Trophoblast cell (in vitro differentiated cells and primary cell): ENCODE data around the gene MYBPH.

Experiments used
- DNase-seq, 2 donors: peaks; one replicate each; pipeline ENCODE4 v3.0.0-alpha.2; 2016
- H2AFZ ChIP-seq: 2 replicates; pipeline ENCODE4 v1.6.1; 2013; ENCODE audit warnings: low read length, moderate library complexity, mild to moderate bottlenecking; ENCODE audit not compliant: insufficient read depth, poor library complexity
- H2AK5ac ChIP-seq: 2 replicates; pipeline ENCODE4 v1.6.1; 2013; ENCODE audit warnings: mild to moderate bottlenecking, low read length
- H2BK120ac ChIP-seq: 2 replicates; pipeline ENCODE4 v1.6.1; 2013; ENCODE audit warnings: low read length, mild to moderate bottlenecking, moderate library complexity; ENCODE audit not compliant: insufficient read depth, poor library complexity
- H2BK12ac ChIP-seq: 2 replicates; pipeline ENCODE4 v1.6.1; 2013; ENCODE audit warnings: mild to moderate bottlenecking, low read length, moderate library complexity
- H2BK5ac ChIP-seq: 2 replicates; pipeline ENCODE4 v1.6.1; 2013; ENCODE audit warnings: low read length, low read depth, moderate library complexity, mild to moderate bottlenecking; ENCODE audit not compliant: poor library complexity
- H3K14ac ChIP-seq: 2 replicates; pipeline ENCODE4 v1.6.1; 2013; ENCODE audit warnings: mild to moderate bottlenecking, low read length
- H3K18ac ChIP-seq: 2 replicates; pipeline ENCODE4 v1.6.1; 2013; ENCODE audit warnings: mild to moderate bottlenecking, low read length
- H3K23ac ChIP-seq: 2 replicates; pipeline ENCODE4 v1.6.1; 2013; ENCODE audit warnings: low read length
- H3K27ac ChIP-seq: 2 replicates; pipeline ENCODE4 v1.5.1; 2013; ENCODE audit warnings: low read depth, mild to moderate bottlenecking, inconsistent platforms, low read length, moderate library complexity
- H3K27me3 ChIP-seq: 2 replicates; pipeline ENCODE4 v1.6.1; 2013; ENCODE audit warnings: inconsistent platforms, mild to moderate bottlenecking, low read length, moderate library complexity; ENCODE audit not compliant: insufficient read depth
- H3K36me3 ChIP-seq, 2 experiments: 1 replicate in 1 of 2; 2 replicates in 1 of 2; pipeline ENCODE4 v1.6.1; 2013; ENCODE audit warnings: low read length in 2 of 2, mild to moderate bottlenecking in 2 of 2, moderate library complexity in 1 of 2; ENCODE audit not compliant: insufficient read depth in 2 of 2, control insufficient read depth in 1 of 2
- H3K4ac ChIP-seq: 2 replicates; pipeline ENCODE4 v1.6.1; 2013; ENCODE audit warnings: low read depth, mild to moderate bottlenecking, low read length, moderate library complexity
- H3K4me1 ChIP-seq, 2 experiments: 1 replicate in 1 of 2; 2 replicates in 1 of 2; pipeline ENCODE4 v1.6.1; 2013; ENCODE audit warnings: low read length in 2 of 2, mild to moderate bottlenecking in 2 of 2, moderate library complexity in 1 of 2; ENCODE audit not compliant: insufficient read depth in 2 of 2, control insufficient read depth in 1 of 2
- H3K4me2 ChIP-seq: 2 replicates; pipeline ENCODE4 v1.6.1; 2013; ENCODE audit warnings: inconsistent platforms, mild to moderate bottlenecking, low read length, moderate library complexity
- H3K4me3 ChIP-seq: 2 replicates; pipeline ENCODE4 v1.5.1; 2013; ENCODE audit warnings: mild to moderate bottlenecking, low read depth, low read length, inconsistent platforms
- H3K79me1 ChIP-seq: one replicate; pipeline ENCODE4 v1.6.1; 2013; ENCODE audit warnings: low read length
- H3K79me2 ChIP-seq: 2 replicates; pipeline ENCODE4 v1.6.1; 2013; ENCODE audit warnings: low read length, mild to moderate bottlenecking; ENCODE audit not compliant: control insufficient read depth, insufficient read depth, poor library complexity
- H3K9ac ChIP-seq: 2 replicates; pipeline ENCODE4 v1.6.1; 2013; ENCODE audit warnings: mild to moderate bottlenecking, low read length
- H3K9me3 ChIP-seq: 2 replicates; pipeline ENCODE4 v1.6.1; 2013; ENCODE audit warnings: low read depth, mild to moderate bottlenecking, control low read depth, inconsistent platforms, low read length; ENCODE audit not compliant: insufficient read depth
- H4K12ac ChIP-seq: 2 replicates; pipeline ENCODE4 v1.6.1; 2013; ENCODE audit warnings: low read depth, mild to moderate bottlenecking, low read length, moderate library complexity
- H4K8ac ChIP-seq: 2 replicates; pipeline ENCODE4 v1.6.1; 2013; ENCODE audit warnings: low read depth, mild to moderate bottlenecking, low read length, moderate library complexity
- H4K91ac ChIP-seq: one replicate; pipeline ENCODE4 v1.6.1; 2013; ENCODE audit warnings: low read depth, mild to moderate bottlenecking, low read length, moderate library complexity
- WGBS: extraction: QIAGEN DNeasy Blood & Tissue Kit; methylation state at CpG from one replicate; pipeline ENCODE4 v1.1.7; 2013; ENCODE audit warnings: missing lambda C conversion rate; ENCODE audit not compliant: insufficient read length, insufficient coverage; ENCODE audit errors: extremely low coverage; 5-methylcytosine and 5-hydroxymethylcytosine counted together

MYBPH gene

DNA sequence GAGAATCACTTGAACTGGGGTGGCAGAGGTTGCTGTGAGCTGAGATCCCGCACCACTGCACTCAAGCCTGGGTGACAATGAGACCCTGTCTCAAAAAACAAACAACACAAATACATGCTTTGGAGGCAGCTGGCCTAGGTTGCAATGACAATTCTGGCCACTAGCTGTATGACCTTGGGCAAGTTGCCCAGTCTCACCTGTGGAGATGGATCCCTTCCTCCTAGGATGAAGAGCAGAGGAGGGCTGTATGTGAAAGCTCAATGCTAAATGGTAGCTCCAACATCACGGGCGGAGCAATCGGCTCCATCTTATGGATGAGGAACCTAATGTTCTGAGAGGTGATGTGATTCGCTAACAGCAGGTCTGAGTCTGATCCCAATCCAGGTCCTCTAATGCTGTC is 27.5 kb downstream of the MYBPH start:
- WGBS: no CpG with 5 or more reads among the region's 5 CpGs
- Histone ChIP-seq H3K4me2 (no peak overlapping the region), H3K18ac (no peak overlapping the region), H3K4me3 (no peak overlapping the region), H3K4me1 (peaks cover 23% of the 10 kb centered on the region in 2 experiments), H3K9ac (no peak overlapping the region), H3K23ac (no peak overlapping the region), H2AK5ac (no peak overlapping the region), H4K12ac (no peak overlapping the region), H3K27ac (no peak overlapping the region), H3K79me2 (no peaks in the 10 kb centered on the region), H3K14ac (no peak overlapping the region), H3K27me3 (no peaks in the 10 kb centered on the region), H2BK120ac (no peak overlapping the region), H4K91ac (no peak overlapping the region), H3K79me1 (peaks cover 5% of the 10 kb centered on the region), H3K36me3 (no peaks in the 10 kb centered on the region), H4K8ac (no peak overlapping the region), H2BK5ac (no peak overlapping the region), H2AFZ (no peak overlapping the region), H3K4ac (no peak overlapping the region), H3K9me3 (no peaks in the 10 kb centered on the region), H2BK12ac (no peak overlapping the region)
- DNase-seq: peak in 1 of 2 donors; percentile 21

GRCh38 chr1:203147376-203147775 is 28.2 kb downstream of the MYBPH start:
- no CpG with 5 or more reads among the region's 5 CpGs for WGBS
- Histone ChIP-seq H3K79me1 (peaks cover 3% of the 10 kb centered on the region), H3K4me3 (no peak overlapping the region), H4K8ac (no peak overlapping the region), H3K9ac (no peak overlapping the region), H4K12ac (no peak overlapping the region), H3K4me2 (no peak overlapping the region), H3K79me2 (no peaks in the 10 kb centered on the region), H3K9me3 (peaks cover 2% of the 10 kb centered on the region), H3K27ac (no peak overlapping the region), H3K36me3 (no peaks in the 10 kb centered on the region), H2AK5ac (no peak overlapping the region), H2AFZ (no peak overlapping the region), H3K23ac (no peak overlapping the region), H2BK120ac (no peak overlapping the region), H3K14ac (no peak overlapping the region), H4K91ac (no peak overlapping the region), H3K18ac (no peak overlapping the region), H3K4me1 (peaks cover 16% of the 10 kb centered on the region in 2 experiments), H2BK12ac (no peak overlapping the region), H2BK5ac (no peak overlapping the region), H3K27me3 (no peaks in the 10 kb centered on the region), H3K4ac (no peak overlapping the region)
- no peak for DNase-seq

DNA sequence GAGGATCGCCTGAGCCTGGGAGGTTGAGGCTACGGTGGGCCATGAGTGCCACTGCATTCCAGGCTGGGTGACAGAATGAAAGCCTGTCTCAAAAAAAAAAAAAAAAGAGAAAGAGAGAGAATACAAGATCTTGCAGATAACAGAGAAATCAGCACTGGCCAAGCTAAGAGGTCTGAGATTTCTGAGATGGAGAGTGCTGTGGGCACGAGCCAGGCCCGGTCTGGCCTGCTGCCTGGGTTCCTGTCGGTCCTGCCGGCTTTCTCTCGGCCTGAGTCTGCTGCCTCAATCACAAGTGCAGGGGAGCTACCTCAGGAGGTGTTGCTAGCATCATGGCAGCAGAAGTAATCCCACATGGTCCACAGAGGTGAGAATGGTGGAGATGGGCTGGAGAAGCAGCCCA is 29.1 kb downstream of the MYBPH start:
- Histone ChIP-seq H3K4me1 (peaks cover 9% of the 10 kb centered on the region in 2 experiments), H3K23ac (no peak overlapping the region), H3K9ac (no peak overlapping the region), H4K91ac (no peak overlapping the region), H3K18ac (no peak overlapping the region), H2BK12ac (no peak overlapping the region), H3K4ac (no peak overlapping the region), H4K12ac (no peak overlapping the region), H3K4me3 (no peak overlapping the region), H3K36me3 (no peaks in the 10 kb centered on the region), H3K14ac (no peak overlapping the region), H2BK120ac (no peak overlapping the region), H2AK5ac (no peak overlapping the region), H3K27me3 (no peaks in the 10 kb centered on the region), H3K9me3 (peaks cover 2% of the 10 kb centered on the region), H2BK5ac (no peak overlapping the region), H3K79me1 (no peaks in the 10 kb centered on the region), H3K4me2 (no peak overlapping the region), H4K8ac (no peak overlapping the region), H3K27ac (no peak overlapping the region), H2AFZ (no peak overlapping the region), H3K79me2 (no peaks in the 10 kb centered on the region)
- DNase-seq: no peak
- no CpG with 5 or more reads among the region's 7 CpGs for WGBS

- no CpG with 5 or more reads among the region's 2 CpGs for WGBS
- H3K79me1 ChIP-seq: no peaks in the 10 kb centered on the region
Measured at GRCh38 chr1:203146042-203146369, 29.6 kb downstream of the MYBPH start.

More at GRCh38 chr1:203146042-203146369, 29.6 kb downstream of the MYBPH start:
- Histone ChIP-seq H4K8ac (no peak overlapping the region), H2AFZ (no peak overlapping the region), H3K9me3 (peaks cover 2% of the 10 kb centered on the region), H3K4ac (no peak overlapping the region), H3K79me2 (no peaks in the 10 kb centered on the region), H3K4me2 (no peak overlapping the region), H3K18ac (no peak overlapping the region), H3K27ac (no peak overlapping the region), H4K12ac (no peak overlapping the region), H3K4me1 (peaks cover 9 to 10% of the 10 kb centered on the region in 2 experiments), H2AK5ac (no peak overlapping the region), H3K14ac (no peak overlapping the region), H3K4me3 (no peak overlapping the region), H3K36me3 (no peaks in the 10 kb centered on the region), H2BK120ac (no peak overlapping the region), H2BK5ac (no peak overlapping the region), H4K91ac (no peak overlapping the region), H3K23ac (no peak overlapping the region), H3K9ac (no peak overlapping the region), H2BK12ac (no peak overlapping the region), H3K27me3 (no peaks in the 10 kb centered on the region)
- no peak for DNase-seq
